CD14-positive monocyte (primary cell): Measurements from ENCODE around the gene LCA5. TPM values are rescaled to one million over a fixed set of nuclear protein-coding genes. Genes with fewer than 3 reads are reported as not detected.

Source experiments
- DNase-seq, 3 donors: peaks; one replicate each; pipeline ENCODE4 v3.0.0-alpha.2; 2011 to 2022
- H2AFZ ChIP-seq: 2 replicates; pipeline ENCODE4 v1.6.0; 2012; ENCODE audit warnings: mild to moderate bottlenecking, low read depth, low read length, inconsistent platforms; ENCODE audit not compliant: insufficient read depth, poor library complexity, severe bottlenecking
- H3K27ac ChIP-seq, 2 donors: 1 replicate in 1 of 2; 2 replicates in 1 of 2; pipeline ENCODE4 v1.5.1; 2012 to 2013; ENCODE audit warnings: low read length in 2 of 2, control low read depth in 1 of 2, inconsistent platforms in 1 of 2, low read depth in 1 of 2, mild to moderate bottlenecking in 1 of 2
- H3K27me3 ChIP-seq, 2 donors: one replicate each; pipeline versions ENCODE4 v1.6.0 to v1.6.1; 2011 to 2013; ENCODE audit warnings: low read length in 2 of 2; ENCODE audit not compliant: control insufficient read depth in 2 of 2, insufficient read depth in 2 of 2
- H3K36me3 ChIP-seq, 2 donors: replicated peaks in 1 of 2; 1 replicate in 1 of 2; 2 replicates in 1 of 2; pipeline versions ENCODE4 v1.5.1 to v1.6.1; 2012 to 2013; ENCODE audit warnings: low read length in 2 of 2, control low read depth in 1 of 2, inconsistent platforms in 1 of 2, mild to moderate bottlenecking in 1 of 2; ENCODE audit not compliant: insufficient read depth in 2 of 2, control insufficient read depth in 1 of 2
- H3K4me1 ChIP-seq, 2 donors: 1 replicate in 1 of 2; 2 replicates in 1 of 2; pipeline versions ENCODE4 v1.5.1 to v1.6.1; 2012 to 2013; ENCODE audit warnings: low read length in 2 of 2, control low read depth in 1 of 2, inconsistent platforms in 1 of 2, mild to moderate bottlenecking in 1 of 2, moderate library complexity in 1 of 2; ENCODE audit not compliant: insufficient read depth in 2 of 2, control insufficient read depth in 1 of 2
- H3K4me2 ChIP-seq: replicated peaks from 2 replicates; pipeline ENCODE3; 2012; ENCODE audit warnings: low read length, moderate library complexity, mild to moderate bottlenecking; ENCODE audit not compliant: poor library complexity, severe bottlenecking; ENCODE audit errors: extremely low read depth
- H3K4me3 ChIP-seq, 3 experiments: fragments of 200-600 bp in 1 of 3; sonication (generic) in 1 of 3; replicated peaks in 1 of 3; 1 replicate in 2 of 3; 2 replicates in 1 of 3; pipeline ENCODE4 v1.5.1; 2011 to 2013; ENCODE audit warnings: low read length in 3 of 3, mild to moderate bottlenecking in 3 of 3, control low read depth in 2 of 3, low read depth in 2 of 3, inconsistent platforms in 1 of 3, moderate library complexity in 1 of 3
- H3K79me2 ChIP-seq: 2 replicates; pipeline ENCODE4 v1.6.0; 2012; ENCODE audit warnings: mild to moderate bottlenecking, control low read depth, inconsistent platforms, low read length, moderate library complexity; ENCODE audit not compliant: insufficient read depth
- H3K9ac ChIP-seq: 2 replicates; pipeline ENCODE4 v1.6.0; 2017; ENCODE audit warnings: low read length, mild to moderate bottlenecking; ENCODE audit not compliant: insufficient read depth, poor library complexity, severe bottlenecking
- H3K9me3 ChIP-seq, 2 donors: replicated peaks in 1 of 2; 1 replicate in 1 of 2; 2 replicates in 1 of 2; pipeline versions ENCODE4 v1.5.1 to v1.6.1; 2012 to 2013; ENCODE audit warnings: low read length in 2 of 2, control low read depth in 1 of 2; ENCODE audit not compliant: control insufficient read depth in 1 of 2, insufficient read depth in 1 of 2
- H4K20me1 ChIP-seq: 2 replicates; pipeline ENCODE4 v1.6.0; 2012; ENCODE audit warnings: mild to moderate bottlenecking, low read length, control low read depth, moderate library complexity; ENCODE audit not compliant: insufficient read depth
- H3K27ac Mint-ChIP-seq, 7 donors: one replicate each; pipeline ENCODE4 v1.8.0; 2020; ENCODE audit warnings: mild to moderate bottlenecking in 7 of 7, mixed read lengths in 7 of 7, moderate library complexity in 6 of 7, inconsistent platforms in 2 of 7
- H3K27me3 Mint-ChIP-seq, 3 donors: one replicate each; pipeline ENCODE4 v1.8.0; 2021 to 2022; ENCODE audit warnings: low read depth in 3 of 3, mild to moderate bottlenecking in 3 of 3, mixed read lengths in 3 of 3, moderate library complexity in 3 of 3, inconsistent platforms in 1 of 3
- H3K36me3 Mint-ChIP-seq, 2 donors: one replicate each; pipeline ENCODE4 v1.8.0; 2020; ENCODE audit warnings: mixed read lengths in 2 of 2, inconsistent platforms in 1 of 2, mild to moderate bottlenecking in 1 of 2
- H3K4me1 Mint-ChIP-seq: one replicate; pipeline ENCODE4 v1.8.0; 2020; ENCODE audit warnings: mild to moderate bottlenecking, mixed read lengths
- H3K4me3 Mint-ChIP-seq, 2 donors: one replicate each; pipeline ENCODE4 v1.8.0; 2020; ENCODE audit warnings: mild to moderate bottlenecking in 2 of 2, mixed read lengths in 2 of 2, moderate library complexity in 1 of 2
- H3K9me3 Mint-ChIP-seq, 7 donors: one replicate each; pipeline ENCODE4 v1.8.0; 2020 to 2022; ENCODE audit warnings: mixed read lengths in 7 of 7, mild to moderate bottlenecking in 6 of 7, moderate library complexity in 6 of 7, inconsistent platforms in 2 of 7
- CTCF ChIP-seq: fragments of 200-600 bp; IDR thresholded peaks from one replicate; pipeline ENCODE4 v1.8.0; 2022; ENCODE audit warnings: antibody characterized with exemption, mild to moderate bottlenecking
- WGBS: methylation state at CpG from one replicate; pipeline ENCODE4 v1.1.5; 2013; ENCODE audit warnings: missing lambda C conversion rate; ENCODE audit not compliant: insufficient coverage; 5-methylcytosine and 5-hydroxymethylcytosine counted together
- intact Hi-C, 2 donors: fragments of 100-400 bp; cut with micrococcal nuclease; formaldehyde crosslinking; loops; one replicate each; pipeline versions ENCODE4 v1.15.0 to v1.15.1; 2023
- polyA plus RNA-seq, 3 donors: library from polyadenylated mRNA; depleted of rRNA in 1 of 3; unstranded in 2 of 3; stranded (reverse) in 1 of 3; fragments of 300-500 nt in 2 of 3; fragments of >200 nt in 1 of 3; fragmentation: Illumina TruSeq in 2 of 3; gene quantifications; 1 replicate in 2 of 3; 2 replicates in 1 of 3; pipeline ENCODE4 v1.2.3, GENCODE V29; 2012 to 2021

LCA5 gene
- polyA plus RNA-seq, 3 donors = 0.08 TPM; not detected in 2

DNA sequence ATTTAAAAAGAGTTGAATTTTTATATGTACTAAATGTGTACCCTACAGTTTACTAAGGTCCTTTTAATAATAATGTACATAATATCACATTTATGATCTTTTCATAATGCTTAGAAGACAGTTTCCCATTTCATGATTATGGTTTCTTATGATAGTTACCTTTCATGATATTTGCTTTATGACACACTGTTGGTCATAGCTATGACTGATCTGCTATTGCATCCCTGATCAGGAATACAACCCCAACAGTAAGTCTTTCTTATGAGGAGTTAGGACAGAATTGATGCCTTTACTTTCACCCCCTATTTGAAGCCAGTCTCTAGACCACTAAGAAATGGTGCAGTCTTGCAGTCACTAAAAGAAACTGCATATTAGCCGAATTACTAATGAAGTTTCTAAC is 31.0 kb downstream of the LCA5 start:
- H3K4me3 Mint-ChIP-seq = no peak overlapping the region
- intact Hi-C loops = no loop called here
- Histone ChIP-seq H3K4me1 (no peaks in the 10 kb centered on the region), H3K36me3 (no peaks in the 10 kb centered on the region), H3K4me2 (no peak overlapping the region), H3K79me2 (no peaks in the 10 kb centered on the region), H4K20me1 (no peaks in the 10 kb centered on the region), H3K9me3 (no peaks in the 10 kb centered on the region), H3K9ac (no peak overlapping the region), H3K27me3 (no peaks in the 10 kb centered on the region), H2AFZ (no peak overlapping the region), H3K4me3 (no peak overlapping the region), H3K27ac (no peak overlapping the region)
- peaks cover 0 to 2% (median 0%) of the 10 kb centered on the region in 7 donors for H3K9me3 Mint-ChIP-seq
- no peak for TF ChIP-seq CTCF
- whole genome bisulfite sequencing = no CpG with 5 or more reads among the region's 1 CpG
- H3K27ac Mint-ChIP-seq = no peak overlapping the region
- H3K4me1 Mint-ChIP-seq = no peaks in the 10 kb centered on the region
- H3K36me3 Mint-ChIP-seq = no peaks in the 10 kb centered on the region
- no peak for DNase-seq
- peaks cover 0 to 2% (median 0%) of the 10 kb centered on the region in 3 donors for H3K27me3 Mint-ChIP-seq

DNA sequence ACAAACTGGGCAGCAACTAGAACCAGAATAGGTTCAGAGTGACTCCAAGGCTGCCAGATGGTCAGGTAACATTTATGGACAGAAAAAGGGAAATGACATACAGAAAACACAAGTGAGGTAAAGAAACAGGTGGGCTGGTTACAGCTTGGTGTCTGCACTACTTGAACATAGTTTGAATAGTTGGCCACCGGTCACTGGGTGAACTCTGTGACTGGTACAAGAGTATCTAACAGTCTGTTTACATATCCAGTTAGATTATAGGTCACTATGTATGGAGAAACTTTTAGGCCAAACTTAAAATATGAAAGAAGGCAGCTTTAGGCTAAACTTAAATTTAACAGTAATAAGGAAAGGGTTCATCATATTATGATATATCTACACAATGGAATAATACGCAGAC is 32.9 kb downstream of the LCA5 start:
- no peak overlapping the region for H3K4me3 ChIP-seq
- no peak overlapping the region for H3K4me2 ChIP-seq
- no peaks in the 10 kb centered on the region for H3K9me3 ChIP-seq
- no peaks in the 10 kb centered on the region for H3K79me2 ChIP-seq
- intact Hi-C loops = no loop called here
- no peak for DNase-seq
- no peaks in the 10 kb centered on the region for H3K4me1 Mint-ChIP-seq
- peaks cover 0 to 2% (median 0%) of the 10 kb centered on the region in 7 donors for H3K9me3 Mint-ChIP-seq
- H3K27me3 ChIP-seq = no peaks in the 10 kb centered on the region
- no peaks in the 10 kb centered on the region for H3K36me3 ChIP-seq
- no peak overlapping the region for H3K4me3 Mint-ChIP-seq
- no peaks in the 10 kb centered on the region for H3K36me3 Mint-ChIP-seq
- no peak for TF ChIP-seq CTCF
- no CpG with 5 or more reads among the region's 2 CpGs for WGBS
- no peaks in the 10 kb centered on the region for H3K4me1 ChIP-seq
- no peak overlapping the region for H3K27ac ChIP-seq
- no peak overlapping the region for H2AFZ ChIP-seq
- H3K27me3 Mint-ChIP-seq = peaks cover 0 to 2% (median 0%) of the 10 kb centered on the region in 3 donors
- no peaks in the 10 kb centered on the region for H4K20me1 ChIP-seq
- no peak overlapping the region for H3K9ac ChIP-seq
- H3K27ac Mint-ChIP-seq = no peak overlapping the region
